ENCODE results near the gene ADAMTSL2.

The ADAMTSL2 gene

GRCh38 chr9:133518200-133518599, 16.3 kb upstream of the ADAMTSL2 start:
- no peak for DNase-seq (ENCODE audit: low spot score)

- DNase-seq (ENCODE audit: low spot score), result no peak
These were observed 15.6 kb upstream of the ADAMTSL2 start for GRCh38 chr9:133518706-133519449.

GRCh38 chr9:133519693-133520092, 14.8 kb upstream of the ADAMTSL2 start:
- no peak for DNase-seq (ENCODE audit: low spot score)

- no peak for DNase-seq (ENCODE audit: low spot score)
These were observed 14.2 kb upstream of the ADAMTSL2 start for GRCh38 chr9:133520121-133520835.

- peak; percentile 89 for DNase-seq (ENCODE audit: low spot score)
These were observed 13.1 kb upstream of the ADAMTSL2 start for GRCh38 chr9:133521122-133522072.

GRCh38 chr9:133522073-133522910, 12.2 kb upstream of the ADAMTSL2 start:
- DNase-seq (ENCODE audit: low spot score), result no peak

- DNase-seq (ENCODE audit: low spot score), result no peak
These were observed 11.4 kb upstream of the ADAMTSL2 start for GRCh38 chr9:133523106-133523505.

- no peak for DNase-seq (ENCODE audit: low spot score)
These were observed 10.4 kb upstream of the ADAMTSL2 start for GRCh38 chr9:133524146-133524545.

GRCh38 chr9:133524679-133525228, 9.8 kb upstream of the ADAMTSL2 start, which contains the start of gene MYMK:
Gene MYMK, minus strand, starts transcription at chr9:133524959. Its CDS starts 115 bp downstream, at chr9:133524844.
- DNase-seq (ENCODE audit: low spot score), result no peak

GRCh38 chr9:133525677-133526076, 8.8 kb upstream of the ADAMTSL2 start:
- DNase-seq (ENCODE audit: low spot score), result no peak

- peak; percentile 93 for DNase-seq (ENCODE audit: low spot score)
These were observed 7.7 kb upstream of the ADAMTSL2 start for GRCh38 chr9:133526721-133527321.

- no peak for DNase-seq (ENCODE audit: low spot score)
These were observed 7.0 kb upstream of the ADAMTSL2 start for GRCh38 chr9:133527444-133527920.

- no peak for DNase-seq (ENCODE audit: low spot score)
These were observed 6.3 kb upstream of the ADAMTSL2 start for GRCh38 chr9:133528001-133528875.

GRCh38 chr9:133528876-133529241, 5.6 kb upstream of the ADAMTSL2 start:
- no peak for DNase-seq (ENCODE audit: low spot score)

- DNase-seq (ENCODE audit: low spot score), result no peak
These were observed 5.0 kb upstream of the ADAMTSL2 start for GRCh38 chr9:133529457-133529856.

- no peak for DNase-seq (ENCODE audit: low spot score)
These were observed 4.6 kb upstream of the ADAMTSL2 start for GRCh38 chr9:133529874-133530273.

GRCh38 chr9:133531293-133531692, 3.2 kb upstream of the ADAMTSL2 start:
- no peak for DNase-seq (ENCODE audit: low spot score)

GRCh38 chr9:133532937-133533668, 1.4 kb upstream of the ADAMTSL2 start:
- peak; percentile 59 for DNase-seq (ENCODE audit: low spot score)

GRCh38 chr9:133533857-133534256, 647 bp upstream of the ADAMTSL2 start:
- no peak for DNase-seq (ENCODE audit: low spot score)

Measured in globus pallidus (tissue), 1 donor.